NCI-H128 (cell line): ENCODE measurements around the gene KIAA2012.

ENCODE experiments used
- DNase-seq: peaks from one replicate; lab custom pipeline; 2025; ENCODE audit not compliant: unreplicated experiment; lab: John Stamatoyannopoulos, UW

The KIAA2012 gene

DNA sequence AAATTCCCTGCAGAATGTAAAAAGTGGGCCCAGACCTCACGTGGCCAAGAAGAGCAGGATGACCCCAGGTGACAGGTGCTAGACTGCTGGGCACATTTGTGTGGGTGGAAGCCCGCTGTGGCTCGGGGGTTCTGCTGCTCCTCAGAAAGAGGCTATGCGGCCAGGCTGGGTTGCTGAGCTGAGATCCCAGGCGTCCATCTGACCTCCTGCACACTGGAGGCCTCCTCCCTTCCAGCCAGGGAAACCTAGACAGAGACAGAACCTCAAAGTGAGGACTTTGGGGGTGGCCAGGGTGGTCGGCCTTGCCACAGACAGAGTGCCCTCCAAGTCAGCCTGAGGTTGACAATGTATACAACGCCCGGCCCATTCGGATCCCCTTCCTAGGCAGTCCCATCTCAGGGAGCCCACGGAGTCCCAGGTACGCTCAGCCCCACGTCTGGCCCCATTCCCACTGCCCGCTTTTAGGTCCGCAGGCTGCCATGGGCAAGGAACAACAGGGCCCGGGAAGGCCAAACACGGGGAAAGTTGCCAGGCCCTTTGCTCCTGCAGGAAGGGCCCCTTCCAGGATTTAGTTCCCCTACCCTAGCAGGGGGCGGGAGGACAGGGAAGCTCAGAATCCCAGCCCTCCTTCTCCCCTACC is 75.6 kb downstream of the KIAA2012 start:
- DNase-seq = no peak

DNA sequence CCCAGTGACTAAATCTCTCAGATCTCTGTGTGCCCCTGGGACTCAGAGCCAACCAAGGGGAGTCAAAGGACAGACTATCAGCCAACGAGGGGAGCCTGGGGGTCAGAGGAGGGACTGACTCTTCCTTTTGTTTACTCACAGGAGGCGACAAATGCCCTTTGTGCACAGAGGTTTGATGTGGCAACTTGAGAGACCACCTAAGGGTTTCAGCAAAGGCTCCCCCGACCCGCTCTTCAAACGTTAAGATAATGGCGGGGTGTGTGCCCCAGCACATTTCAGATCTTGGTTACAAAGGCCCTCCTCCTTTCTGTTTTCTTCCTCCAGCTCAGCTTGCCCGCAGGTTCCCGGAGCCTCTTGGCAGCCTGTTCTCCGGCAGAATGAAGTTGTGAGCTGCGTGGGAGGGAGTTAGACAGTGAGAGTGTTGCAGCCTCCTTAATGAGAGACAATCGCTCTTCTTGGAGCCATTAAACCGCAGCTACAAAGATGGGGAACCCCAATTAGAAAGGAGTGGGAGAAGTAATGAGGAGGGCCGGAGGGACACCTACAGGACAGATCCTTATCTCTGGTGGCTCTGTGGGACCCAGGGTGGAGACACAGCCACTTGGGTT is 76.2 kb downstream of the KIAA2012 start:
- no peak for DNase-seq

GRCh38 chr2:202149936-202150335 is 76.9 kb downstream of the KIAA2012 start:
- DNase-seq = no peak

GRCh38 chr2:202152104-202152715 is 79.2 kb downstream of the KIAA2012 start:
- DNase-seq = no peak

- no peak for DNase-seq
These were observed 81.6 kb downstream of the KIAA2012 start for GRCh38 chr2:202154613-202155012.

DNA sequence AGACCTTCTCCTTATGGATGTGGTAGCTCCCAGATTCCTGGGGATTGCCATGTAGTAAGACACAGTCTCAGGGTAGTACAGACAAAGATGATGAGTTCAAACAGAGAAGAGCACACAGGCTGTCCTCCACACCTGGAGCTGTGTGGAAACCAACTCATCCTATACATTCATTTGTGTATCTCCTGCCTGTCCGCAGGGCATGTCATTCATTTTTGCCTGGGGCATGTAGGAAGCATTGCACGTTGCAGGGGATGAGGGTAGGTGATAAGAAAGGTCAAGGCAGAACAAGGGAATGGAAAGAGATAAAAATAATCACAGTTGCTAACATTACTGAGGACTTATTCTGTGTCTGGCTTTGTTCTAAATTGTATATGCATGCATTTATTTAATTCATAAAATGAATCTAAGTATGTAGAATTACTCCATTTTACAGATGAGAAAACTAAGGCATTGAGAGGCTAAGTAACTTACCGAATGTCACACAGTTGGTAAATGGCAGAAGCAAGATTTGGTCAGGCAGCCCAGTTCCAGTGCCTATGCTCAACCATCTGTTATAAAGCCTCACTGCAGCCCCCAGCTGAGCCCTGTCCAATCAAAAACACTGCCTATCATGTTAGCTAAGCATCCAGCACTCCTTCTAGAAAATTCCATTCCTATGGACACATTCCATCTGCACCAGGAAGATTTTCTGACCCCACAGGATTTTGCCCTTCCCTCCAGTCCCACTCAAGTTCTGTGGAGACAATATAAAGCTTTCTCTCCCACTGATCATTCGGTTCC is 84.3 kb downstream of the KIAA2012 start:
- no peak for DNase-seq

DNA sequence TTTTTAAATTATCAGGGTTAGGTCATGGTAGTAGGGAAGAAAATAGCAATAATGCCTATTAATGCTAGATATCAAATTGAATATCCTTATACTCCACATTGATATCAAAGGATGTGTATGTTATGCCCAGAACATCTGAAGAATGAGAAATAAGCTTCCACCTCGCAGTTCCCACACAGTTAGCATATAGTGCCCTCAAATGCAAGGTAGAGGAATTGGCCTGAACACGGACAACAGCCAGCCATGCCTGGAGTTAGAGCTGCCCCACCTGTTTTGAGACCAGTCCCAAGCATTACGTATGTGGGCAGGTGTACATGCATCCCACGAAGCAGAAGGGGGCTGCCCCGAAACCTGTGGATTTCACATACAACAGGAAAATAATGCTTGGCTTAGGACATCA is 85.7 kb downstream of the KIAA2012 start:
- no peak for DNase-seq

DNA sequence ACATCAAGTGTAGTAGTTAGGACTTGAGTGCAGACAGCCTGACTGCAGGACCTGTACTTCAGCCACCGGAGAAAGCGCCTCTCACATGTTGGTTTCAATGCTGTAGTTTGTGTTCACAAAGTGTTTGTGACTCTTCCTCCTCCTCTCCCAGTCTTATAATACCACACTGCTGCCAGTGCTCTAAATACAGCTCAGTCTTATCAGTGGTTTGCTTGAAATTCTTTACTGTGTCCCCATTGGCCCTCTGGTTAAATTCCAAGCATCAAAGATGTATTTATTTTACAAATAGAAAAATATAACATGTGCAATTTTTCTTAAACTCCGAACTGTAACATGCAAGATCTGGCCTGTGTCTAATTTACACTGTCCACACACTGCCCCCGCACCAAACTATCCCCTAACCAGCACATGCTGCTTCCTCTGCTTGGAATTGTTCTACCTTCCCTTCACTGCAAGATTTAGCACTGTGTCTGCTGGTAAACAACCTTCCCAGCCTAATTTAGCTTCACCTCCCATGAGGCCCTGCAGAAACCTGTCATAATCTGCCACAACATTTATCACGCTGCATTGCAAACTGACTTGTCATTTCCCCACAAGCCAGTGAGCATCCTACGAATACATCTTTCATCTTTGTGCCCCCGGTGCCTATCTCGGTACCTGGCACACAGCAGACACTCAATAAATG is 88.2 kb downstream of the KIAA2012 start:
- DNase-seq = no peak

DNA sequence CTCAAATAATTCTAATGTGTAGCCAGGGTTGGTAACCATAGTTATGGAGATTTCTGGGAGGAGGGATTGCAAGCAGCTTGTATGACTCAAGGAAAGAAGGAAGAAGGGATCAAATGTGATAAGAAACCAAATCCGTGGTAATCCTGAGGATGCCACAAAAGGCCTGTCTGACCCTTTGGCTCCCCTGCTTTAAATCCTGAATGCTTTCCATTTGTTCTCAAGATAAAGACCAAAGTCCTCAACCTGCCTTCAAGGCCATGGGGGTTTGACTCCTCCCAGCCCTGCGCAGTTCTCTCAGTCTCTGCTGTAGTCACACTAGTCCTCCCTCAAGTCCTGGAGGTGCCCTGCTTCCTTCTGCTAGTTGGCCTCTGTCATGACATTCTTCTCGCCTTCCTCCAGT is 91.4 kb downstream of the KIAA2012 start:
- DNase-seq = no peak

DNA sequence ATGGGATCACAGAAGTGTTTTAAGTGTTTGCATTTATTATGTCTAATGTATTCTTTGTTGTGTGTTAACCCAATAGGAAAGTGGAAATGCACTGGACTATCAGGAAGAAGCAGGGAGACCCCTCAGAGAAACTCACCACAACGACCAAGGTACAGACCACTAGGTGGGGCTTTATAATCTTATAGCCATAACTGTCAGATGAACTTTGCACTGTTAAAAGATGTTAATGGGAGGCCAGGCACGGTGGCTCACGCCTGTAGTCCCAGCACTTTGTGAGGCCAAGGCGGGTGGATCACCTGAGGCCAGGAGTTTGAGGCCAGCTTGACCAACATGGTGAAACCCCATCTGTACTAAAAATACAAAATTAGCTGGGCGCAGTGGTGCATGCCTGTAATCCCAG is 92.2 kb downstream of the KIAA2012 start:
- no peak for DNase-seq

DNA sequence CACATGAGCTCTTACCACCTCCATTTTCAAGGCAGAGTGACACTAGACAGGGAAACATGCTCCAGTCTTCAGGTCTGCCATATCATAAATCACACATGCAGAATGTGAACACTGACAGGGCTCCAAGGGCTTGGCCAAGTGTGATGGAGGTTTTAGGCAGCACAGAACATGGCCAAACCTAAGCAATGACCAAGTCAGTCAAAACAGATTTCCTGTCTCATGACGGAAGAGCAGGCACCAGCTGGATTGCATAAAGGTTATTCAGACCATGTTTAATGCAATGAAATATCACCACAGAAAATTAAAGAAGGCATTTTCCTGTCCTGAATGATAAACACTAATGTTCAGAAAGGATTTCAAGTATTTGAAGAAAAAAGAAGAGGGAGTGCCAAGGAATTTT is 92.9 kb downstream of the KIAA2012 start:
- DNase-seq = no peak

DNA sequence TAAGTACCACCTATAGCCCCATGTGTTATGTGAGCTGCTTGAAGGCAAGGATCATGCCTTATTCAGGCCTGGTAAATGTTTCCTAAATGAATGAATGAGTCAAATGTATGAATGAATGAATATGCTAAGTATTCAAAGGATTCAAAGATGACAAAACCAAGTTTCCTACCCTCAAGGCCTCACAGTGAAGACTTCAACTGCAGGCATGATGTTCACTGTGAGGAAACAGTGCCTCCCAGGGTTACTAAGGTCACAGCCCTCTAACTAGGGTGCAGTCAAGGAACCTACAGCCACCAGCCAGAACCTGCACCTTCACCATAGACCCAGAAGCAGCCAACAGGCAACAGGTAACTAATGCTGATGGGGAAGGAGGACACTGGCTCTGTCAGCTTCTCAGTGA is 96.1 kb downstream of the KIAA2012 start:
- DNase-seq = no peak

GRCh38 chr2:202169832-202170424 is 96.9 kb downstream of the KIAA2012 start:
- no peak for DNase-seq

DNA sequence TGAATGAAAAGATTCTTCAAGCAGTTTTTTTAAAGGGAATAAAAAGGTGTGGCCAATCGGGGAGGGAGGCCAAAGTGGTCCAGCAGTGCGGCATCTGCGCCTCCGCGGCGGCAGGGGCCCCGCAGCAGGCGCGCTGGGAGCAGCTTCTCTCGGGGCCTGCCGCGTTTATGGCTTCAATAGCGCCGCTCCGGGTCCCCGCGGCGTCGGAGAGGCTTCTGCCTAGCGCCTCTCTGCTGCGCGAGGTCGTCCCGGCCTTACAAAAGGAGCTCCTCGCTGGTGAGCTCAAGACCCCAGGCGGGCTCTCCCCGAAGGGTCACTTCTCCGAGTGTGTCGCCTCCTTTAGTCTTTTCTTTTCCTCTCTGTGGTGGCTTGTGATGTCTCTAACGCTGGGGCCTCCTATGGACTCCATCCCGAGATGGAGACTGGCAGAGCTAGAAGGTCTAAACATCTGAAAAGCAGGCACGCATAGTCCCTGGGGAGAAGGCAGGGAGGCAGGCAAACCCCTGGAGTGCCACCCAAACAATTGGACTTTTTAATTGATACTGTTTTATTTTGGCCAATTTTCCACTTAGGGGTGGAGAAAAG is 98.3 kb downstream of the KIAA2012 start:
- no peak for DNase-seq

GRCh38 chr2:202172439-202173211 is 99.6 kb downstream of the KIAA2012 start:
- DNase-seq = no peak

GRCh38 chr2:202178346-202178958 is 105.4 kb downstream of the KIAA2012 start:
- peak; percentile 18 for DNase-seq

DNA sequence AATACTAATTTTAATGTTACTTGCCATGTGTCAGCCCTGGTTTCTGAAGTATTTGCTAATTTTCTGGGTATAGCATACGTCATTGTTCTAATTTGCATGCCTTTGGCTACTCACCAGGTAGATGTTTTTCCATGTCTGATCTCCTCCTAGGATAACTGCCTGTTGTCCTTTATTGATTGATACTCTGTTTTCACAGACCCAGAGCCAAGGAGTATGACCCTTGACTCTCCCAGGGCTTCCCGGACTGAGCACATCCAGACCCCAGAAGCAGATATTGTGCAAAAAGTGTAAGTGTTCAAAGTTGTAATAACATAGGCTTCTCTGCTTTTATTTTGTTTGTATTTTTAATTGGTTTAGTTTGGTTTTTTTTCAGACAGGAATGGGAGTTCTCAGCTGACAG is 111.5 kb downstream of the KIAA2012 start:
- DNase-seq = no peak

- no peak for DNase-seq
These were observed 112.1 kb downstream of the KIAA2012 start for GRCh38 chr2:202185156-202185555.

- no peak for DNase-seq
These were observed 113.7 kb downstream of the KIAA2012 start for GRCh38 chr2:202186641-202187202.
